GM12878 (cell line): ENCODE data around the gene GPC6. TPM values are rescaled to one million over a fixed set of nuclear protein-coding genes. Genes with fewer than 3 reads are reported as not detected.

Experiments used
- CEBPZ ChIP-seq: fragments of 150-350 bp; IDR thresholded peaks from 2 replicates; pipeline ENCODE4 v1.6.1; 2016; ENCODE audit warnings: low read depth, low read length
- E2F4 ChIP-seq: IDR thresholded peaks from 2 replicates; pipeline ENCODE4 v1.6.1; 2012; ENCODE audit warnings: low read depth, low read length, improper control_type of control experiment
- E2F8 ChIP-seq: fragments of 450-650 bp; IDR thresholded peaks from 2 replicates; pipeline ENCODE4 v1.6.1; 2018; ENCODE audit warnings: mild to moderate bottlenecking, low read depth, moderate library complexity; ENCODE audit not compliant: partially characterized antibody
- IRF5 ChIP-seq: fragments of 450-650 bp; IDR thresholded peaks from 2 replicates; pipeline ENCODE4 v1.6.1; 2017; ENCODE audit warnings: borderline replicate concordance
- SIN3A ChIP-seq: IDR thresholded peaks from 2 replicates; pipeline ENCODE4 v1.6.1; 2012; ENCODE audit warnings: low read depth, low read length, improper control_type of control experiment
- YY1 ChIP-seq: IDR thresholded peaks from 2 replicates; pipeline ENCODE4 v1.6.1; 2011; ENCODE audit warnings: low read depth, mild to moderate bottlenecking, low read length
- ZNF217 ChIP-seq: fragments of 450-650 bp; IDR thresholded peaks from 2 replicates; pipeline ENCODE4 v1.6.1; 2017; ENCODE audit warnings: antibody characterized with exemption, mild to moderate bottlenecking
- polyA plus RNA-seq, 11 experiments: library from polyadenylated mRNA; depleted of rRNA in 4 of 11; unstranded in 6 of 11; stranded (reverse) in 5 of 11; fragments of >200 nt; fragmentation: Nextera tagmentation in 4 of 11; fragmentation: Illumina TruSeq in 1 of 11; extraction: Ambion mirVana in 4 of 11; extraction: Trizol in 1 of 11; gene quantifications; 1 replicate in 1 of 11; 2 replicates in 10 of 11; pipeline versions ENCODE4 v1.2.1 to v1.2.3, GENCODE V29; 2011 to 2016; ENCODE audit warnings: inconsistent platforms in 2 of 11, missing spikeins in 2 of 11, low read depth in 1 of 11
- total RNA-seq, 4 experiments: library from RNA; depleted of rRNA in 3 of 4; stranded (reverse); fragments of >200 nt in 3 of 4; fragmentation: Illumina TruSeq in 1 of 4; extraction: Trizol in 1 of 4; gene quantifications; 2 replicates each; pipeline versions ENCODE4 v1.2.1 to v1.2.3, GENCODE V29; 2013 to 2021

GPC6 gene
- total and polyA plus RNA-seq, 10 of the 15 experiments (the other 5 are each of a cell fraction or from before 2014, with no cell fraction given): 0.03 to 0.04 (median 0.03) TPM; not detected in 7

GRCh38 chr13:94233401-94233800 is 1006.8 kb downstream of the GPC6 start (continued):
- TF ChIP-seq IRF5 (no peak), CEBPZ (no peak), E2F8 (no peak), E2F4 (no peak), YY1 (no peak), SIN3A (no peak), ZNF217 (no peak)
